ENCODE data around the gene PRICKLE2. TPM values are rescaled to one million over a fixed set of nuclear protein-coding genes. Genes with fewer than 3 reads are reported as not detected.

PRICKLE2 gene
- total RNA-seq, 1 donor from 2014 or later = 84.4 TPM

DNA sequence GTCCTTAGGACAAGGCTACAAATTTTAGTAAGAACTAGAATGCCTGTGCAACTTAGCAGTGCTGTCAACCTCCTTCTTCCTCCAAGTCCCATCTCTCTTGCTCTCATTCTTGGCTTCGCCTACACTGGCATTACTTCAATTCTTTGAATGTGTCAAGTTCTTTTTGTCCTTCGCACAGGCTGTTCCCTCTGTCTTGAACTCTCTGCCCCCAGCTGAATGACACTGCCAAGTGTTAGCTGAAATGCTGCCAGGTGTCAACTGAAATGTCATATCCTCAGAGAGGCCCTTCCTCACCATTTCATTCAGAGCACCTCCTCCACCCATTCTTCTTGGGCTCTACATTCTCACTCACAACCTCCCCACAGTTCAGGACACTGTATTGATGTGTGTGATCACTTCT lies 153.1 kb downstream of the PRICKLE2 start:
- H3K27me3 ChIP-seq (ENCODE audit: insufficient read depth, low read length) = no peaks in the 10 kb centered on the region
- no peak overlapping the region for H3K27ac ChIP-seq (ENCODE audit: low read depth, low read length)
- no peak overlapping the region for H3K4me2 ChIP-seq (ENCODE audit: low read length)
- FAIRE-seq (no peak), DNase-seq (ENCODE audit: low read depth) (no peak)
- H3K36me3 Mint-ChIP-seq (ENCODE audit: low read depth, unreplicated experiment) = peaks cover 2% of the 10 kb centered on the region
- peaks cover 5% of the 10 kb centered on the region for H3K4me1 ChIP-seq (ENCODE audit: insufficient read depth, low read length)
- peaks cover 2% of the 10 kb centered on the region for H3K9me3 Mint-ChIP-seq (ENCODE audit: unreplicated experiment)
- H3K4me3 ChIP-seq (ENCODE audit: insufficient read depth, low read depth, low read length) = no peak overlapping the region
- no peaks in the 10 kb centered on the region for H4K20me1 ChIP-seq (ENCODE audit: insufficient read depth, low read length)
- H3K27ac Mint-ChIP-seq (ENCODE audit: unreplicated experiment) = no peak overlapping the region
- TF ChIP-seq, protein P1, sequence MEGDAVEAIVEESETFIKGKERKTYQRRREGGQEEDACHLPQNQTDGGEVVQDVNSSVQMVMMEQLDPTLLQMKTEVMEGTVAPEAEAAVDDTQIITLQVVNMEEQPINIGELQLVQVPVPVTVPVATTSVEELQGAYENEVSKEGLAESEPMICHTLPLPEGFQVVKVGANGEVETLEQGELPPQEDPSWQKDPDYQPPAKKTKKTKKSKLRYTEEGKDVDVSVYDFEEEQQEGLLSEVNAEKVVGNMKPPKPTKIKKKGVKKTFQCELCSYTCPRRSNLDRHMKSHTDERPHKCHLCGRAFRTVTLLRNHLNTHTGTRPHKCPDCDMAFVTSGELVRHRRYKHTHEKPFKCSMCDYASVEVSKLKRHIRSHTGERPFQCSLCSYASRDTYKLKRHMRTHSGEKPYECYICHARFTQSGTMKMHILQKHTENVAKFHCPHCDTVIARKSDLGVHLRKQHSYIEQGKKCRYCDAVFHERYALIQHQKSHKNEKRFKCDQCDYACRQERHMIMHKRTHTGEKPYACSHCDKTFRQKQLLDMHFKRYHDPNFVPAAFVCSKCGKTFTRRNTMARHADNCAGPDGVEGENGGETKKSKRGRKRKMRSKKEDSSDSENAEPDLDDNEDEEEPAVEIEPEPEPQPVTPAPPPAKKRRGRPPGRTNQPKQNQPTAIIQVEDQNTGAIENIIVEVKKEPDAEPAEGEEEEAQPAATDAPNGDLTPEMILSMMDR (IDR thresholded peaks at IDR 0.05; ENCODE audit: insufficient read depth, low read depth, low read length) = no peak
- TF ChIP-seq EZH2 (IDR thresholded peaks at IDR 0.05; ENCODE audit: insufficient read depth, low read length) = no peak
- peaks cover 16% of the 10 kb centered on the region for H3K4me1 Mint-ChIP-seq (ENCODE audit: low read depth, unreplicated experiment)
- H3K27me3 Mint-ChIP-seq (ENCODE audit: low read depth, unreplicated experiment) = no peaks in the 10 kb centered on the region
- no peaks in the 10 kb centered on the region for H3K9me3 ChIP-seq (ENCODE audit: insufficient read depth, low read depth, low read length)
- H2AFZ ChIP-seq (ENCODE audit: low read depth, low read length) = no peak overlapping the region
- no peak overlapping the region for H3K9ac ChIP-seq (ENCODE audit: low read length)
- no peaks in the 10 kb centered on the region for H3K79me2 ChIP-seq (ENCODE audit: insufficient read depth, low read length)
- no peaks in the 10 kb centered on the region for H3K36me3 ChIP-seq (ENCODE audit: insufficient read depth, low read length)
- no peak overlapping the region for H3K4me3 Mint-ChIP-seq (ENCODE audit: unreplicated experiment)

DNA sequence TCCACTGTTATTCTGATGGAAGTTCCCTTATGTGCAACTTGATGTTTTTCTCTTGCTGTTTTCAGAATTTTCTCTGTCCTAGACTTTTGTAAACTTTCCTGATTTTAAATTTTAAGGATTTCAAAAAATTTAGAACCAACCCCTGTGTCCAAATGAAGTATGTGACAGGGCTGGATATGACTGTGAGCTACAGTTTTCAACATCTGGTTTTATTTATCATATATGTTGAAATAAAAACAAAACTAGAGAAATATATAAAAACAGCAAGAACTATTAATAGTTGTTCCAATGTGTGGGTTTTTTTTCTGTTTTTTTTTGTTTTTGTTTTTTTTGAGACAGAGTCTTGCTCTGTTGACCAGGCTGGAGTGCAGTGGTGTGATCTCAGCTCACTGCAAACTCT lies 154.6 kb downstream of the PRICKLE2 start:
- H3K36me3 Mint-ChIP-seq (ENCODE audit: low read depth, unreplicated experiment) = peaks cover 2% of the 10 kb centered on the region
- H3K27me3 Mint-ChIP-seq (ENCODE audit: low read depth, unreplicated experiment) = no peaks in the 10 kb centered on the region
- H3K4me1 Mint-ChIP-seq (ENCODE audit: low read depth, unreplicated experiment) = peaks cover 16% of the 10 kb centered on the region
- DNase-seq (ENCODE audit: low read depth) (no peak), FAIRE-seq (no peak)
- H3K4me2 ChIP-seq (ENCODE audit: low read length) = no peak overlapping the region
- no peaks in the 10 kb centered on the region for H3K9me3 ChIP-seq (ENCODE audit: insufficient read depth, low read depth, low read length)
- no peaks in the 10 kb centered on the region for H3K36me3 ChIP-seq (ENCODE audit: insufficient read depth, low read length)
- H3K9me3 Mint-ChIP-seq (ENCODE audit: unreplicated experiment) = peaks cover 2% of the 10 kb centered on the region
- H2AFZ ChIP-seq (ENCODE audit: low read depth, low read length) = no peak overlapping the region
- H3K4me3 Mint-ChIP-seq (ENCODE audit: unreplicated experiment) = no peak overlapping the region
- H3K27me3 ChIP-seq (ENCODE audit: insufficient read depth, low read length) = no peaks in the 10 kb centered on the region
- no peak overlapping the region for H3K27ac ChIP-seq (ENCODE audit: low read depth, low read length)
- H4K20me1 ChIP-seq (ENCODE audit: insufficient read depth, low read length) = no peaks in the 10 kb centered on the region
- H3K4me1 ChIP-seq (ENCODE audit: insufficient read depth, low read length) = peaks cover 5% of the 10 kb centered on the region
- no peak overlapping the region for H3K27ac Mint-ChIP-seq (ENCODE audit: unreplicated experiment)
- H3K9ac ChIP-seq (ENCODE audit: low read length) = no peak overlapping the region
- H3K79me2 ChIP-seq (ENCODE audit: insufficient read depth, low read length) = no peaks in the 10 kb centered on the region
- H3K4me3 ChIP-seq (ENCODE audit: insufficient read depth, low read depth, low read length) = no peak overlapping the region
- TF ChIP-seq, protein P1 (IDR thresholded peaks at IDR 0.05; ENCODE audit: insufficient read depth, low read depth, low read length) = no peak
- TF ChIP-seq EZH2 (IDR thresholded peaks at IDR 0.05; ENCODE audit: insufficient read depth, low read length) = no peak

DNA sequence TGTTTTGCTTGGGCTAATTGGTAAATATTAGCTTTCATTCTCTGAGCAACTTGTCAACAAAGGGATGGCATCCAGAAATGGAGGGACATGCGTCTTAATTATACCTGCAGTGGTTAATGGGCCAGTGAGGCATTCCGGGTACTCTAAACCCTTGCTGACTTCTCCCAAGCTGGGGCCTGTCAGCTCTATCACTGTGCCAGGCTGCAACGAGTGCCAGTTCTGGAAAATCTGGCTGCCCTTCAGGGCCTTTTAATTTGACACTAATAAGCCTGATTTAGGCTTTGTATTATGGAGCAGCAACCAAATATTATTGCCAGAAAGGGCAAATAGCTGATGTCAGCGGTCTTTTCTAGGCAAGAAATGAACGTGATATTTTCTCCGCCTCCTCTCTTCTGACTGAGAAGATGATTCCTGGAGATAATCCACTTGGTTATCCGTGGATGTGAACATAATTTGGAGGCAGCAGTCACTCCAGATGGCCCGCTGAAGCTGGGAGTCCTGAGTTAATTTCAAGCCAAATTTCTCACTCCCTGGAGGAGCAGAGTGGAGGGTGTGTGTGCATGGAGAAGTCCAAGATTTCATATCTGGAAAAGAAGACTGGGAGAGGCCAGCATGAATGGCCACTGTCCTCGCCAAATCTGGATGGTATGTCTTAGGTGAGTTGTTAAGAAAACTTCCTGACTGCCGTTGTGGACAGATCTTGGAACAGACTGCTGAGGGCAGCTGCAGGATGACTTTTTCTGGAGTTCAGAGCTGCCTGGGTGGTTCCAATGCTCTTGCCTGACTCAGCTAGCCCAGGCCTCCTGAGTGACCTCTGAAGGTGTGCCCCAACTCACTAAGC lies 157.5 kb downstream of the PRICKLE2 start:
- Histone ChIP-seq H3K27me3 (ENCODE audit: insufficient read depth, low read length) (no peaks in the 10 kb centered on the region), H2AFZ (ENCODE audit: low read depth, low read length) (no peak overlapping the region), H3K27ac (ENCODE audit: low read depth, low read length) (no peak overlapping the region), H3K9me3 (ENCODE audit: insufficient read depth, low read depth, low read length) (no peaks in the 10 kb centered on the region), H3K4me1 (ENCODE audit: insufficient read depth, low read length) (peaks cover 21% of the 10 kb centered on the region), H3K9ac (ENCODE audit: low read length) (no peak overlapping the region), H3K4me2 (ENCODE audit: low read length) (peak overlapping the region; percentile 20), H3K36me3 (ENCODE audit: insufficient read depth, low read length) (no peaks in the 10 kb centered on the region), H4K20me1 (ENCODE audit: insufficient read depth, low read length) (no peaks in the 10 kb centered on the region), H3K79me2 (ENCODE audit: insufficient read depth, low read length) (no peaks in the 10 kb centered on the region), H3K4me3 (ENCODE audit: insufficient read depth, low read depth, low read length) (no peak overlapping the region)
- H3K27me3 Mint-ChIP-seq (ENCODE audit: low read depth, unreplicated experiment) = no peaks in the 10 kb centered on the region
- peaks cover 2% of the 10 kb centered on the region for H3K36me3 Mint-ChIP-seq (ENCODE audit: low read depth, unreplicated experiment)
- TF ChIP-seq, protein P1 (IDR thresholded peaks at IDR 0.05; ENCODE audit: insufficient read depth, low read depth, low read length) = no peak
- TF ChIP-seq EZH2 (IDR thresholded peaks at IDR 0.05; ENCODE audit: insufficient read depth, low read length) = no peak
- H3K27ac Mint-ChIP-seq (ENCODE audit: unreplicated experiment) = no peak overlapping the region
- peaks cover 19% of the 10 kb centered on the region for H3K4me1 Mint-ChIP-seq (ENCODE audit: low read depth, unreplicated experiment)
- FAIRE-seq (no peak), DNase-seq (ENCODE audit: low read depth) (no peak)
- H3K4me3 Mint-ChIP-seq (ENCODE audit: unreplicated experiment) = no peak overlapping the region
- peaks cover 2% of the 10 kb centered on the region for H3K9me3 Mint-ChIP-seq (ENCODE audit: unreplicated experiment)
